IMR-90 (cell line): Measurements from ENCODE around the gene NMRK2.

Experiments used
- BHLHE40 ChIP-seq: fragments of 150-350 bp; IDR thresholded peaks from 2 replicates; pipeline ENCODE4 v1.6.1; 2016; ENCODE audit warnings: mild to moderate bottlenecking, low read depth, low read length
- CEBPB ChIP-seq: IDR thresholded peaks from 2 replicates; pipeline ENCODE4 v1.6.1; 2012; ENCODE audit warnings: low read depth, low read length, improper control_type of control experiment
- CTCF ChIP-seq: conservative IDR thresholded peaks from 2 replicates; pipeline ENCODE4 v1.5.1; 2012; ENCODE audit warnings: mild to moderate bottlenecking, low read depth, low read length, improper control_type of control experiment
- FOS ChIP-seq: fragments of 150-350 bp; IDR thresholded peaks from 2 replicates; pipeline ENCODE4 v1.6.1; 2016; ENCODE audit warnings: low read depth, low read length
- MAFK ChIP-seq: IDR thresholded peaks from 2 replicates; pipeline ENCODE4 v1.6.1; 2012; ENCODE audit warnings: low read depth, low read length, improper control_type of control experiment
- MXI1 ChIP-seq: IDR thresholded peaks from 2 replicates; pipeline ENCODE4 v1.6.1; 2012; ENCODE audit warnings: low read depth, mild to moderate bottlenecking, low read length, moderate library complexity, borderline replicate concordance
- POLR2A ChIP-seq: IDR thresholded peaks from 2 replicates; pipeline ENCODE4 v1.6.1; 2012; ENCODE audit warnings: mild to moderate bottlenecking, low read depth, low read length
- RAD21 ChIP-seq: IDR thresholded peaks from 2 replicates; pipeline ENCODE4 v1.6.1; 2012; ENCODE audit warnings: low read length, improper control_type of control experiment
- RFX5 ChIP-seq: IDR thresholded peaks from 2 replicates; pipeline ENCODE4 v1.8.0; 2012; ENCODE audit warnings: low read depth, mild to moderate bottlenecking, low read length, moderate library complexity
- SMC3 ChIP-seq: fragments of 150-350 bp; IDR thresholded peaks from 2 replicates; pipeline ENCODE4 v1.6.1; 2016; ENCODE audit warnings: low read depth, mild to moderate bottlenecking, antibody characterized with exemption, low read length, moderate library complexity
- USF2 ChIP-seq: fragments of 150-350 bp; IDR thresholded peaks from 2 replicates; pipeline ENCODE4 v1.6.1; 2017; ENCODE audit warnings: mild to moderate bottlenecking, antibody characterized with exemption, low read length, low read depth

- no peak for TF ChIP-seq RAD21
- TF ChIP-seq CTCF: no peak
- TF ChIP-seq POLR2A: no peak
- no peak for TF ChIP-seq USF2
- no peak for TF ChIP-seq BHLHE40
- no peak for TF ChIP-seq RFX5
- no peak for TF ChIP-seq CEBPB
- no peak for TF ChIP-seq FOS
- no peak for TF ChIP-seq MXI1
- no peak for TF ChIP-seq MAFK
- TF ChIP-seq SMC3: no peak
Observed at GRCh38 chr19:3966051-3967017, 33.5 kb downstream of the NMRK2 start.
